Hepatocyte (in vitro differentiated cells): ENCODE measurements around the gene LIX1.

Experiments
- EZH2 ChIP-seq: fragments of 200-600 bp; sonication (generic); IDR thresholded peaks from 2 replicates; pipeline ENCODE4 v1.6.1; 2016; ENCODE audit warnings: antibody characterized with exemption, mild to moderate bottlenecking, borderline replicate concordance
- EZH2phosphoT487 ChIP-seq: fragments of 200-600 bp; sonication (generic); IDR thresholded peaks from one replicate; pipeline ENCODE4 v1.6.1; 2018; ENCODE audit warnings: antibody characterized with exemption, mild to moderate bottlenecking, low read depth, moderate library complexity; ENCODE audit not compliant: unreplicated experiment, severe bottlenecking
- TF ChIP-seq, protein P1 (sequence below): fragments of 200-600 bp; sonication (generic); IDR thresholded peaks from 2 replicates; pipeline ENCODE4 v1.5.1; 2016; ENCODE audit warnings: antibody characterized with exemption, mild to moderate bottlenecking; ENCODE audit not compliant: poor library complexity

DNA sequence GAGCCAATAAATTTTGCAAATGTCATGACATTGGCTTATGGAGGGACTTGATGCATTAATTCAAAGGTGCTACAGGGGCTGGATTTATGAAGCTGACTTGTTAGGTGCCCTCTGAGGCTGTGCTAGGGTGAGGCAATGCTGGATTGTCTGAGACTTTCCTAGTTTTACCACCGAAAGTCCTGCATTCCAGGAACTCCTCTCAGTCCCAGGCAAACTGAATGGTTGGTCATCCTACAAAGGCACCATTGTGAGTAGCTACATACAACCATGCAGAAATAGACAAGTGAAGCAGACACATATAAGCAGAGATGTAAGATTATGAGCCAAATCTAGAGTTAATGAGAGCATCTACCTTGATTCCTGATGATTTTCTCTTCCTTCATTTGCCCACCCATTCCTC lies 95.3 kb downstream of the LIX1 start:
- TF ChIP-seq, protein P1, sequence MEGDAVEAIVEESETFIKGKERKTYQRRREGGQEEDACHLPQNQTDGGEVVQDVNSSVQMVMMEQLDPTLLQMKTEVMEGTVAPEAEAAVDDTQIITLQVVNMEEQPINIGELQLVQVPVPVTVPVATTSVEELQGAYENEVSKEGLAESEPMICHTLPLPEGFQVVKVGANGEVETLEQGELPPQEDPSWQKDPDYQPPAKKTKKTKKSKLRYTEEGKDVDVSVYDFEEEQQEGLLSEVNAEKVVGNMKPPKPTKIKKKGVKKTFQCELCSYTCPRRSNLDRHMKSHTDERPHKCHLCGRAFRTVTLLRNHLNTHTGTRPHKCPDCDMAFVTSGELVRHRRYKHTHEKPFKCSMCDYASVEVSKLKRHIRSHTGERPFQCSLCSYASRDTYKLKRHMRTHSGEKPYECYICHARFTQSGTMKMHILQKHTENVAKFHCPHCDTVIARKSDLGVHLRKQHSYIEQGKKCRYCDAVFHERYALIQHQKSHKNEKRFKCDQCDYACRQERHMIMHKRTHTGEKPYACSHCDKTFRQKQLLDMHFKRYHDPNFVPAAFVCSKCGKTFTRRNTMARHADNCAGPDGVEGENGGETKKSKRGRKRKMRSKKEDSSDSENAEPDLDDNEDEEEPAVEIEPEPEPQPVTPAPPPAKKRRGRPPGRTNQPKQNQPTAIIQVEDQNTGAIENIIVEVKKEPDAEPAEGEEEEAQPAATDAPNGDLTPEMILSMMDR, result no peak
- TF ChIP-seq EZH2 (no peak), EZH2phosphoT487 (no peak)
